ENCODE data around the gene PTCHD4.
"Not testable (repeated sequence)": the region's sequence is repeated elsewhere in the genome, so short reads cannot be mapped to it uniquely, and the experiment has no call there.

PTCHD4 gene
- 0 to 0.06 reads per million in 2 experiments for total RNA-seq

- no peak for DNase-seq (ENCODE audit: low read depth)
Measured at GRCh38 chr6:48111143-48111506, at the start of gene PTCHD4. PTCHD4 (minus strand) TSS chr6:48111197; CDS start chr6:48068957, 42,240 bp downstream.

- no peak for DNase-seq (ENCODE audit: low read depth)
Measured at GRCh38 chr6:48151142-48151541, 40.1 kb upstream of the PTCHD4 start.

- no peak for DNase-seq (ENCODE audit: low read depth)
Measured at GRCh38 chr6:48150701-48151100, 39.7 kb upstream of the PTCHD4 start.

- DNase-seq (ENCODE audit: low read depth), result no peak
Measured at GRCh38 chr6:48147051-48147450, 36.1 kb upstream of the PTCHD4 start.

- no peak for DNase-seq (ENCODE audit: low read depth)
Measured at GRCh38 chr6:48144021-48144420, 33.0 kb upstream of the PTCHD4 start.

GRCh38 chr6:48141975-48142374, 31.0 kb upstream of the PTCHD4 start:
- DNase-seq (ENCODE audit: low read depth), result no peak

- no peak for DNase-seq (ENCODE audit: low read depth)
Measured at GRCh38 chr6:48139818-48140614, 29.0 kb upstream of the PTCHD4 start.

- DNase-seq (ENCODE audit: low read depth), result no peak
Measured at GRCh38 chr6:48136856-48137255, 25.9 kb upstream of the PTCHD4 start.

GRCh38 chr6:48135323-48136084, 24.5 kb upstream of the PTCHD4 start:
- DNase-seq (ENCODE audit: low read depth), result no peak

- no peak for DNase-seq (ENCODE audit: low read depth)
Measured at GRCh38 chr6:48134246-48134645, 23.2 kb upstream of the PTCHD4 start.

- no peak for DNase-seq (ENCODE audit: low read depth)
Measured at GRCh38 chr6:48123601-48124000, 12.6 kb upstream of the PTCHD4 start.

- not testable (repeated sequence) for DNase-seq (ENCODE audit: low read depth)
Measured at GRCh38 chr6:48121983-48122749, 11.2 kb upstream of the PTCHD4 start.

GRCh38 chr6:48116699-48117645, 6.0 kb upstream of the PTCHD4 start:
- no peak for DNase-seq (ENCODE audit: low read depth)

GRCh38 chr6:48113130-48113529, 2.1 kb upstream of the PTCHD4 start:
- no peak for DNase-seq (ENCODE audit: low read depth)

GRCh38 chr6:48111575-48111974, 578 bp upstream of the PTCHD4 start:
- no peak for DNase-seq (ENCODE audit: low read depth)

GRCh38 chr6:48110436-48111142, 408 bp downstream of the PTCHD4 start:
- DNase-seq (ENCODE audit: low read depth), result no peak

GRCh38 chr6:48109944-48110343, 1.1 kb downstream of the PTCHD4 start:
- DNase-seq (ENCODE audit: low read depth), result no peak

- DNase-seq (ENCODE audit: low read depth), result not testable (repeated sequence)
Measured at GRCh38 chr6:48102476-48103195, 8.4 kb downstream of the PTCHD4 start.

- DNase-seq (ENCODE audit: low read depth), result no peak
Measured at GRCh38 chr6:48101290-48101689, 9.7 kb downstream of the PTCHD4 start.

GRCh38 chr6:48100588-48100895, 10.5 kb downstream of the PTCHD4 start:
- DNase-seq (ENCODE audit: low read depth), result no peak
